ENCODE results near the gene ALDH1A1. TPM values are rescaled to one million over a fixed set of nuclear protein-coding genes. Genes with fewer than 3 reads are reported as not detected.

Gene ALDH1A1
- polyA plus RNA-seq = 0.08 to 0.32 TPM in 2 of 3 replicates, not detected in the other
- 0.24 TPM for polyA plus RNA-seq (2011; ENCODE audit: low read depth)
- 0.13 and 0.18 TPM in 2 replicates for polyA plus RNA-seq (2011; cell fraction: cytosol; rRNA removed)
- polyA plus RNA-seq (2011; cell fraction: nucleus; rRNA removed) = 0.11 and 0.32 TPM in 2 replicates
- polyA plus RNA-seq (2012; ENCODE audit: low replicate concordance) = 0.17 TPM in 1 of 2 replicates, not detected in the other
- not detected in 3 replicates for polyA minus RNA-seq
- polyA minus RNA-seq (2011; cell fraction: cytosol; rRNA and poly(A)+ RNA removed) = not detected
- polyA minus RNA-seq (2011; cell fraction: nucleus; rRNA and poly(A)+ RNA removed) = 0.53 TPM in 1 of 2 replicates, not detected in the other

DNA sequence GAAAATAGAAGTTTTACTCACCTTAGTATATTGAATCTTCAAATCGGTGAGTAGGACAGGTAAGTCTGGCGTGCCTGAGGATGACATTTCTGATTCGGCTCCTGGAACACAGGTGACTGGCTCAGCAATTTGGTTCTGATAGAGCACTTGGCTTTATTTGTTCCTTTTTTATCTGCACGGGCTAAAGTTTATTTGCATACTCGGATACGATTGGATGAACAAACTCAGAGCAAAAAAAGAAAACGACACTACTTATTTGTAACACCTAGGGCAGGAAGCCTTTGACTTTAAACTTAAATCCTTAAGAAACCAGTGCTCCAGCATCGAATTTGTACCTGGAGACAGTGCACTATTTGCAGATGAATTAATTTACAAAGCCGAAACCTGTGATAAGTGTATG, at the start of gene ALDH1A1:
ALDH1A1 (minus strand) TSS at position 140 of the 400 bp plus-strand sequence; CDS start at position 87, 53 bp downstream.
- H3K4me3 ChIP-seq (ENCODE audit: control insufficient read depth in 2 of 3, extremely low read depth in 1 of 3, insufficient read depth in 2 of 3, low read depth in 1 of 3, low read length in 3 of 3) = no peak within 1 kb of the TSS
- peaks cover 7% of the 10 kb centered on the region for H3K27me3 ChIP-seq (ENCODE audit: control insufficient read depth, extremely low read depth, insufficient read depth, low read length)
- H3K4me1 ChIP-seq (ENCODE audit: control insufficient read depth, extremely low read depth, insufficient read depth, low read length) = no peaks in the 10 kb centered on the region
- no peaks in the 10 kb centered on the region for H3K79me2 ChIP-seq (ENCODE audit: control insufficient read depth, insufficient read depth, low read length)
- no peak within 1 kb of the TSS for H3K27ac ChIP-seq (ENCODE audit: control insufficient read depth, insufficient read depth, low read length)
- dilution Hi-C loops (cut with MboI; ENCODE audit: extremely low pct_ligation_motif_present, low sequenced_read_pairs) = no loop called here
- no peak for DNase-seq (ENCODE audit: low read depth, low spot score)
- no peaks in the 10 kb centered on the region for H4K20me1 ChIP-seq (ENCODE audit: control insufficient read depth, extremely low read depth, insufficient read depth, low read length)
- no peak within 1 kb of the TSS for H2AFZ ChIP-seq (ENCODE audit: control insufficient read depth, low read length)
- FAIRE-seq = no peak
- H3K9me3 ChIP-seq (ENCODE audit: control insufficient read depth, low read depth, low read length) = no peaks in the 10 kb centered on the region
- H3K9me1 ChIP-seq (ENCODE audit: control insufficient read depth, extremely low read depth, insufficient read depth, low read length) = no peaks in the 10 kb centered on the region
- H3K9ac ChIP-seq (ENCODE audit: control insufficient read depth, extremely low read depth, insufficient read depth, low read length) = no peak within 1 kb of the TSS
- no peaks in the 10 kb centered on the region for H3K36me3 ChIP-seq (ENCODE audit: control insufficient read depth in 2 of 2, extremely low read depth in 1 of 2, insufficient read depth in 2 of 2, low read length in 2 of 2)
- H3K4me2 ChIP-seq (ENCODE audit: control insufficient read depth, extremely low read depth, insufficient read depth, low read depth, low read length) = peak within 1 kb of the TSS; percentile 47
- TF ChIP-seq EZH2 (IDR thresholded peaks at IDR 0.05; ENCODE audit: low read length) = no peak
- TF ChIP-seq, protein P1, sequence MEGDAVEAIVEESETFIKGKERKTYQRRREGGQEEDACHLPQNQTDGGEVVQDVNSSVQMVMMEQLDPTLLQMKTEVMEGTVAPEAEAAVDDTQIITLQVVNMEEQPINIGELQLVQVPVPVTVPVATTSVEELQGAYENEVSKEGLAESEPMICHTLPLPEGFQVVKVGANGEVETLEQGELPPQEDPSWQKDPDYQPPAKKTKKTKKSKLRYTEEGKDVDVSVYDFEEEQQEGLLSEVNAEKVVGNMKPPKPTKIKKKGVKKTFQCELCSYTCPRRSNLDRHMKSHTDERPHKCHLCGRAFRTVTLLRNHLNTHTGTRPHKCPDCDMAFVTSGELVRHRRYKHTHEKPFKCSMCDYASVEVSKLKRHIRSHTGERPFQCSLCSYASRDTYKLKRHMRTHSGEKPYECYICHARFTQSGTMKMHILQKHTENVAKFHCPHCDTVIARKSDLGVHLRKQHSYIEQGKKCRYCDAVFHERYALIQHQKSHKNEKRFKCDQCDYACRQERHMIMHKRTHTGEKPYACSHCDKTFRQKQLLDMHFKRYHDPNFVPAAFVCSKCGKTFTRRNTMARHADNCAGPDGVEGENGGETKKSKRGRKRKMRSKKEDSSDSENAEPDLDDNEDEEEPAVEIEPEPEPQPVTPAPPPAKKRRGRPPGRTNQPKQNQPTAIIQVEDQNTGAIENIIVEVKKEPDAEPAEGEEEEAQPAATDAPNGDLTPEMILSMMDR (optimal IDR thresholded peaks at IDR 0.05 in 1 of 3, IDR thresholded peaks at IDR 0.05 in 1 of 3, conservative IDR thresholded peaks at IDR 0.05 in 1 of 3; ENCODE audit: extremely low read depth in 1 of 3, insufficient read depth in 2 of 3, low read length in 3 of 3) = no peak

DNA sequence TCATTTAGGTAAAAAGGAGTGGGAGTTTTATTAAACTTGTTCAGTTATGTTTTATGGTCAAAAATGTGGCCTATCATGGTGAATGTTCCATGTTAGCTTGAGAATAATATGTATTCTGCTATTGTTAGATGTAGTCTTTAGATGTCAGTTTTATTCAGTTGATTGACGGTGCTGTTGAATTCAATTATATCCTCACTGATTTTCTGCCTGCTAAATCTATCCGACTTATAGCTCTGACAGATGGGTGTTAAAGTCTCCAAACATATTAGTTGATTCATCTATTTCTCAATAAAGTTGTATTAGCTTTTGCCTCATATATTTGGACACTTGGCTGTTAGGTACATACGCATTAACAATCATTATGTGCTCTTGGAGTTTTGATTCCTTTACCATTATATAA, 49.0 kb upstream of the ALDH1A1 start:
- no peak overlapping the region for H3K27ac ChIP-seq (ENCODE audit: control insufficient read depth, insufficient read depth, low read length)
- FAIRE-seq = no peak
- no peak overlapping the region for H3K9ac ChIP-seq (ENCODE audit: control insufficient read depth, extremely low read depth, insufficient read depth, low read length)
- no peaks in the 10 kb centered on the region for H3K9me1 ChIP-seq (ENCODE audit: control insufficient read depth, extremely low read depth, insufficient read depth, low read length)
- H3K36me3 ChIP-seq (ENCODE audit: control insufficient read depth in 2 of 2, extremely low read depth in 1 of 2, insufficient read depth in 2 of 2, low read length in 2 of 2) = no peaks in the 10 kb centered on the region
- no peaks in the 10 kb centered on the region for H3K4me1 ChIP-seq (ENCODE audit: control insufficient read depth, extremely low read depth, insufficient read depth, low read length)
- no peaks in the 10 kb centered on the region for H3K27me3 ChIP-seq (ENCODE audit: control insufficient read depth, extremely low read depth, insufficient read depth, low read length)
- no peak for DNase-seq (ENCODE audit: low read depth, low spot score)
- TF ChIP-seq, protein P1 (optimal IDR thresholded peaks at IDR 0.05 in 1 of 3, IDR thresholded peaks at IDR 0.05 in 1 of 3, conservative IDR thresholded peaks at IDR 0.05 in 1 of 3; ENCODE audit: extremely low read depth in 1 of 3, insufficient read depth in 2 of 3, low read length in 3 of 3) = no peak
- no peak for TF ChIP-seq EZH2 (IDR thresholded peaks at IDR 0.05; ENCODE audit: low read length)
- no peaks in the 10 kb centered on the region for H3K9me3 ChIP-seq (ENCODE audit: control insufficient read depth, low read depth, low read length)
- H3K4me2 ChIP-seq (ENCODE audit: control insufficient read depth, extremely low read depth, insufficient read depth, low read depth, low read length) = no peak overlapping the region
- H4K20me1 ChIP-seq (ENCODE audit: control insufficient read depth, extremely low read depth, insufficient read depth, low read length) = no peaks in the 10 kb centered on the region
- dilution Hi-C loops (cut with MboI; ENCODE audit: extremely low pct_ligation_motif_present, low sequenced_read_pairs) = no loop called here
- H3K79me2 ChIP-seq (ENCODE audit: control insufficient read depth, insufficient read depth, low read length) = no peaks in the 10 kb centered on the region
- H3K4me3 ChIP-seq (ENCODE audit: control insufficient read depth in 2 of 3, extremely low read depth in 1 of 3, insufficient read depth in 2 of 3, low read depth in 1 of 3, low read length in 3 of 3) = no peak overlapping the region
- no peak overlapping the region for H2AFZ ChIP-seq (ENCODE audit: control insufficient read depth, low read length)
